ENCODE measurements around the gene OR52B2. TPM values are rescaled to one million over a fixed set of nuclear protein-coding genes. Genes with fewer than 3 reads are reported as not detected.

The OR52B2 gene
- total and polyA plus RNA-seq, 12 donors, result not detected

DNA sequence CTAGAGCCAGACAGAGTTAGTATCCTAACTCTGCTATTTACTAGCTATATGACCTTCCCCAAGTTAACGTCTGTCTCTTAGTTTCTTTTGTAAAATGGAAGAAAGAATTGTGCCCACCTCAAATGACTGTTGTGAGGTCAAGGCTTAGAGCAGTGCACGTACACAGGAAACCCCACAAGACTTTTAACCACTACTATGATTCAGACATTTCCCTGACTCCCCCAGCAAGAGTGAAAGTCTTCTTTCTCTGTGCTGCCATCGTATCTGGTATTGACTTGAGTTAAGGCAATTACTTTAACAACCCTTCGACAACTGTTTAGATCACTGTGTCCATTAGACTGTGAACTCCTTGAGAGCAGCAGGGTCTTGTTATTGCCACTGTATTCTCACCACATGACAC is 26.3 kb upstream of the OR52B2 start:
- Histone ChIP-seq H3K9me3 (no peaks in the 10 kb centered on the region), H3K36me3 (no peaks in the 10 kb centered on the region), H3K4me1 (peaks cover 0 to 21% (median 0%) of the 10 kb centered on the region in 9 donors), H3K4me3 (no peak overlapping the region), H3K27ac (no peak overlapping the region), H3K27me3 (no peaks in the 10 kb centered on the region)
- DNase-seq (no peak), ATAC-seq (no peak)
- TF ChIP-seq, protein P1, sequence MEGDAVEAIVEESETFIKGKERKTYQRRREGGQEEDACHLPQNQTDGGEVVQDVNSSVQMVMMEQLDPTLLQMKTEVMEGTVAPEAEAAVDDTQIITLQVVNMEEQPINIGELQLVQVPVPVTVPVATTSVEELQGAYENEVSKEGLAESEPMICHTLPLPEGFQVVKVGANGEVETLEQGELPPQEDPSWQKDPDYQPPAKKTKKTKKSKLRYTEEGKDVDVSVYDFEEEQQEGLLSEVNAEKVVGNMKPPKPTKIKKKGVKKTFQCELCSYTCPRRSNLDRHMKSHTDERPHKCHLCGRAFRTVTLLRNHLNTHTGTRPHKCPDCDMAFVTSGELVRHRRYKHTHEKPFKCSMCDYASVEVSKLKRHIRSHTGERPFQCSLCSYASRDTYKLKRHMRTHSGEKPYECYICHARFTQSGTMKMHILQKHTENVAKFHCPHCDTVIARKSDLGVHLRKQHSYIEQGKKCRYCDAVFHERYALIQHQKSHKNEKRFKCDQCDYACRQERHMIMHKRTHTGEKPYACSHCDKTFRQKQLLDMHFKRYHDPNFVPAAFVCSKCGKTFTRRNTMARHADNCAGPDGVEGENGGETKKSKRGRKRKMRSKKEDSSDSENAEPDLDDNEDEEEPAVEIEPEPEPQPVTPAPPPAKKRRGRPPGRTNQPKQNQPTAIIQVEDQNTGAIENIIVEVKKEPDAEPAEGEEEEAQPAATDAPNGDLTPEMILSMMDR (IDR thresholded peaks at IDR 0.05), result no peak
- intact Hi-C loops (cut with DNase I), result no loop called here
- 53 to 61% methylated on average over 4 of the region's 4 CpGs for WGBS, 2 donors

DNA sequence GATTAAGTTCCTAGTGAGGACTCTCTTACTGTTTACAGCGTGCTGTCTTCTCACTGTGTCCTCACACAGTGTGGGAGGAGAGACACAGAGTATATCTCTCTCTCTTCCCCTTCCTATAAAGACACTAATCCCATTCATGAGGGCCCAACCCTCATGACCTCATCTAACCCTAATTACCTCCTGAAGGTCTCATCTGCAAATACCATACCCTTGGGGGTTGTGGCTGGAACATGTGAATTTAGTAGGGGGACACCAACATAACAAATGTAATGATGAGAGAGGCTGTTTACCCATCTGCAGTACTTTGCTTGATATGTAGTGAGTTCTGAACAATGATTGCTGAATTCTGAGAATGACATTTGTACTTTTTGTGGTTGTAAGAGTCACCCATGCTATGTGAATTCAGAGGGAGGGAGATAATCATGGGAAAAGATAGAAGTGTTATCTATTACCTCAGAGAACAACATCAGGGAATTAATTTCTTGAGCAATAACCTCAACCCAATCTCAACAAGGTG is 24.0 kb upstream of the OR52B2 start:
- TF ChIP-seq, protein P1 (IDR thresholded peaks at IDR 0.05), result no peak
- peaks cover 0 to 10% (median 0%) of the 10 kb centered on the region in 9 donors for H3K4me1 ChIP-seq
- peaks cover 0 to 2% (median 0%) of the 10 kb centered on the region in 11 donors for H3K9me3 ChIP-seq
- H3K4me3 ChIP-seq, result no peak overlapping the region
- no peaks in the 10 kb centered on the region for H3K27me3 ChIP-seq
- H3K36me3 ChIP-seq, result no peaks in the 10 kb centered on the region
- DNase-seq, result no peak
- 64 to 65% methylated on average over 1 of the region's 1 CpG for WGBS, 2 donors
- no peak overlapping the region for H3K27ac ChIP-seq
- intact Hi-C loops (cut with DNase I), result no loop called here
- no peak for ATAC-seq

DNA sequence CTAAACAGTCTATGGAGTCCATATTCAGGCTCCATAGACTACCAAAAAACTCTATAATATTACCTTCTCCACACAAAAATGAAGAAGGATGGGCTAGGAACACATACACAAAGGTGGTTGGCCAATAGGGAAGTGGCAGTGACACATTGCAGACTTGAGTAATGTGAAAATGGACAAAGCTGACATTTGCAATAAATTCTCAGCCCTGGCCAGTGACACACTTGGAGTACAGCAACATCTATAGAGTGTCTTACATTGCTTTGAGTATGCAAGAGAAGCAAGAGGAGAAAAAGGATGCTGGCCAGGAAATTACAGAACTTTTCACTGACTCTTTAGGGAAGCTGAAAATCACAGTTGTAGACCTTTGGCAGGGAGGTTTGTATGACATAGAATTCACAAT is 21.6 kb upstream of the OR52B2 start:
- peak in 1 of 8 donors; percentile 25 for ATAC-seq
- H3K27ac ChIP-seq, result no peak overlapping the region
- no peaks in the 10 kb centered on the region for H3K27me3 ChIP-seq

DNA sequence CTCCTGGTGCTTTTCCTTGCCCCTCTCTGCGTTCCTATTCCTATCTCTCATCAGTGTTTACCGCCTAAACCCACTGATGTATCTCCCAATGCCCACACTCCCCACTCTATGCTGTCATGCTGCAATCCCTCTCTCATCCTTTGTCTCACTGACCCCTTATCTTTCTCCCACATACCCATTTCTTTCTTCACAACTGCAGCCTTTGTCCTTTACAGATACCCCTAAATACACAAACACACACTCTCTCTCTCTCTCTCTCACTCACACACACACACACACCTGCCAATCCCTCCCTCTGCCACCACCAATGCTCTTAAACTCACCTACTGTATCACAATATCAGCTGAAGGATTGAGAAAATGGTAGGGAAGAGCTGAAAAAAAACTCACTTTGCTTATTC is 5.3 kb upstream of the OR52B2 start:
- H3K4me3 ChIP-seq, result no peak overlapping the region
- no peaks in the 10 kb centered on the region for H3K36me3 ChIP-seq
- TF ChIP-seq, protein P1 (IDR thresholded peaks at IDR 0.05), result no peak
- H3K4me1 ChIP-seq, result peaks cover 0 to 16% (median 0%) of the 10 kb centered on the region in 9 donors
- H3K27me3 ChIP-seq, result peaks cover 0 to 4% (median 0%) of the 10 kb centered on the region in 7 donors
- intact Hi-C loops (cut with DNase I), result no loop called here
- H3K27ac ChIP-seq, result no peak overlapping the region
- ATAC-seq (no peak), DNase-seq (no peak)
- peaks cover 0 to 6% (median 0%) of the 10 kb centered on the region in 11 donors for H3K9me3 ChIP-seq
- 57 to 58% methylated on average over 2 of the region's 2 CpGs for WGBS, 2 donors

More for the DNA sequence above, 21.6 kb upstream of the OR52B2 start:
- H3K4me3 ChIP-seq, result no peak overlapping the region
- DNase-seq, result no peak
- TF ChIP-seq, protein P1 (IDR thresholded peaks at IDR 0.05), result no peak
- H3K9me3 ChIP-seq, result peaks cover 0 to 2% (median 0%) of the 10 kb centered on the region in 11 donors
- H3K4me1 ChIP-seq, result peaks cover 0 to 6% (median 0%) of the 10 kb centered on the region in 9 donors
- H3K36me3 ChIP-seq, result no peaks in the 10 kb centered on the region
- intact Hi-C loops (cut with DNase I), result no loop called here
